ENCODE data around the gene RNF130.

The RNF130 gene

DNA sequence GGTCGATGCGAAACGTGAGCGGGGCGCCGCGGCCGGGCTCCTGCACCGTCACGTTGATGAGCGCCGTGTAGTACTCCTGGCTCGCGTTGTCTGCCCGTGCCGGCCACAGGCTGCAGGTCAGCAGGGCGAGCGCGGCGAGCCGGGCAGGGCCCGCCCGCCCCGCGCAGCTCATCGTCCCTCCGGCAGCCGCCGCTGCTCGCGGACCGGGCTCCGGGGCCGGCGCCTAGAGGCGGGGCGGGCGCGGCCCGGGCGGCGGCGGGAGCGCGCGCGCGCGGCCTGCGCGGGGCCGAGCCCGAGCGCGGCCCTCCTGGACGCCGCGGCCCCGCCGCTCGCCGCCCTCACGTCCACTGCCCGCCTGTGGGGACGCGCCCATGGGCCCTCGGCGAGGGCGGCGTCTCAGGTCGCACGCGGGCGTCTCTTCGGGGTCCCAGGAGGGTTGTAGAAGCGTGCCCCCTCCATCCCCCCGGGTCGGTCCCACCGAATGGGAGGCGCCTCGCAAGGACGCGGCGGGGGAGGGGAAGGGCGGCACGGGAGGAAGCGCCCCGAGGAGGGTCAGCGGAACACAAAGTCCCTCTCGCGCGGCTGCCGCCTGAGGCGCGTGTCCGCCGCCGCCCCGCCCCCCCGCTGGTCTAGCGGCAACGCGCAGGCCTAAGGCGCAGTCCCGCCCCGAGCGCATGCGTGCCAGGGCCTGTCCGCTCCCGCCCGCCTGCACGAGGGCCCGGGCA, at the start of gene RNF130:
RNF130 (minus strand) TSS at position 229 of the 725 bp plus-strand sequence; CDS start at position 172, 57 bp downstream.
- DNase-seq (ENCODE audit: low read depth), result peak; percentile 63

DNA sequence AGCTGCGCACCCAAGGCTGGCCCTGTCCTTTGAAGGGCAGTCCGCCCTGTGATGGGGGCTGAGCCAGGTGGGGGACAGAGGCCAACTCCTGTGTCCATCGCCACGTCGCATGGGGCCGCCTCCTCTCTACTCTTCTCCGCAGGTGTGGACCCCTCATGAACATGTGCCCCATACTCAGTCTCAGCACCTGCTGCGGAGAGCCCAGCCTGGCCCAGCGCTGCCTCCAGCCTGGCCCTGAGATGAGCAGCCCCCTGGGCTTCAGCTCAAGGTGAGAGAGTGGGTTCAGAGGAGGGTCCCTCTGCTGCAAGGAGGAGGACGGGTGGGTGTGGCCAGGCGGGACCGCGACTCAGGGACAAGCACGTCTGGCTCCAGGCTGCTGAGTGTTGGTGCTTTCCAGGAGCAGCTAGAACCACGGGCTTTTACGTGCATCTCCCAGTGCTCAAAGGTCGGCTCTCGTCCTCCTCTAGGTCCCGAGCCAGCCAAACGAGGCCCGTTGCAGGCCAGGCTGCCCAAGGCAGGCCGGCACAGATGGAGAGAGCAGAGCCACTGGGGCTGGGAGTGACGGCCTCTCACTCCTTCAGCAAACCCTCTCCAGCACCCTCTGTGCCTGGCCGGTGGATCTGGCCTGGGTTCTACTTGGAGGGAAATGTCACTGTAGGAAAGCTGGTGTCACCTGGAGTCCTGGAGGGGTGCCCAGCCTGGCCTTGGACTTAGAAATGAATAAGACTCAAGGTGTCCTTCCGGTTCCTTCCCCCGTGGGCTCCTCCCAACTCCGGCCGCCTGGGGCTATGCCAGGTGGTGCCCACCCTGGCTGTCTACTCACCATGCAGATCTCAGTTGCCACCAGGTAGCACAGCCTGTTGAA, 48.9 kb upstream of the RNF130 start:
- DNase-seq (ENCODE audit: low read depth), result no peak

DNA sequence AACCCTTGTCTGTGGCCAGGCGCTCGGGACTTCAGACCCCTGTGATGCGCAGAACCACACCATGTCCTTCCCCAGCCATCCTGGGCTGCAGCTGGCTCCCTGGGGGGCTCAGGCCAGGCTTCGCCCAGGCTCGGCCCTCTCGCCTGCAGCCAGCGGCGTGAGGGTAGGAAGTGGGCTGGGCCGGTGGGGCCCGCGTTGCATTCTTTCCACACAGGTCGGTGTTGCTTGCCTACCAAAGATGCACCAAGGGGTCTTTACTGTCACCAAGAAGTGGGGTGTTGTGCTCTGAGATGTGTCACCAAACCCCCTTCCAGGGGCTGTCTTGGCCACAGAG, 48.3 kb upstream of the RNF130 start:
- DNase-seq (ENCODE audit: low read depth), result no peak

DNA sequence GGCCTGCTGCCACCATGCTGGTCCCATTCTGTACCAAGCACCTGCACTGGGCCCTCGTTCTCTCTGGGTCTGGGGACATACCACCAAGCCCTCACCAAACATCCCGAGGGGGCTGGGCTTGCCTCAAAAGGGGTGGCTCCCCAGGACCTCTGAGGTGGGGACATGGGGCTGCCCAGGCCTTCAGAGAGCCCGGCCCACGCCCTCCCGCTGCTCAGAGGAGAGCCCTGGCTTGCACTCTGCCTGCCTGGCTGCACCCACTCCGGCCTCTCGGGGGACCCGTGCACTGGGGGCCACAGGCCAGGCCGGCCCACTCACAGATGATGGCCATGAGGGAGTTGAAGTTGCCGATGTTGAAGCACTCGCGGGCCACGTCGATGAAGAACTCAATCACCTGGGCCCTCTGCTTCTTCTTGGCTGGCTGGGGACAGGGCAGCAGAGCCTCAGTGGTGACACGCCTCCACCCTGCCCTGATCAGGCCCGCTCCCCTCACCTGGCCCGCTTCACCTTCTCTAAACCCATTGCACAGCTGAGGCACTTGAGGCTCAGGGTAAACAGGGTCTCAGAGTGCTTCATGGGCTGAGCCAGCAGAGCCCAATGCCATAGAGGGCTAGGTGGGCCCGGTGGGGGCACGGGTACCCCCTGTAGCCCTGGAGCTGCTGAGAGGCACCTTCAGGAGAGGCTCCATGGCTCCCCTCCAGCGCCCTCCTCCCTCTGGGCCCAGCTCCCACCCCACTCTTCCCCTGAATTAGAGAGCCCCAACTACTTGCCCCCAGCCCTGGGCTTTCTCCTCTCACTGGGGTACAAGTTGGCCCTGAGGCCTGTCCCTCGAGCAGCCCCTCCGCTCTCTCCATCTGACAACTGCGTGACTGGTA, 47.7 kb upstream of the RNF130 start:
- no peak for DNase-seq (ENCODE audit: low read depth)

GRCh38 chr5:180118391-180118791, 46.8 kb upstream of the RNF130 start:
- DNase-seq (ENCODE audit: low read depth), result no peak

- DNase-seq (ENCODE audit: low read depth), result no peak
Measured at GRCh38 chr5:180117000-180117725, 45.6 kb upstream of the RNF130 start.

- no peak for DNase-seq (ENCODE audit: low read depth)
Measured at GRCh38 chr5:180116077-180116999, 44.8 kb upstream of the RNF130 start.

DNA sequence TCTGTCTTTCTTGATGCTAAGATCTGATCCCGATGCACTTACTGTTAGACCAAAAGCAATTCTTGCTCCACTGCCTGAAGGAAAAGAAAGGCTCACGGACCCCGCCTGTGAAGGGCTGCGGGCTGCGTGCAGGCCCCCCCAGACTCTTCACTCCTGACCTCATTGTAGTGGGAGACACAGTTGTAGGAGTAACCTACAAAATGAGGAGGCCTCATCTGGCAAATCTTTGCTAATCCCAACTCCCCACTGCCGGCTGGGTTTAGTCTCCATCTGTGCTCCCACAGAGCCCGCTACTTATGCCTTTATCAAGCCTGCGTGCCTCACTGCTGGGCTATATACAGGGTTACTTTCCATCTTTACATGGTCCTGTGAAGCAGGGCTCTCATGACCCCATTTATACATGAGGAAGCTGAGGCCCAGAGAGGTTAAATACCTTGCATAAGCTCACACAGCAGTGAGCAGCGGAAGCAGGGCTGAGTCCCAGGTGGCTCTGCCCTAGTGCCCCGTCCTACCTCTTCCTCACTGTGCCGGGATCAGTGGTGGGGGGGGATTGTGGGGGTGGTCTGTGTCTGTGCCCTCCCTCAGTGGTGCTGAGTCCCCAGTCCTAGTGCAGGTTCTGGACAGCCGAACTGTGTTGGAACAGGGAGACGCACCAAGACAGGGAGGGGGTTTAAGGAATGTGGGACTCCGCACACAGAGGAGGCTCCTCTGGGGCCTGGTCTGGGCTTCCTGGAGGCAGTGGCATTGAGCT, 43.9 kb upstream of the RNF130 start:
- no peak for DNase-seq (ENCODE audit: low read depth)

- no peak for DNase-seq (ENCODE audit: low read depth)
Measured at GRCh38 chr5:180114304-180115003, 42.9 kb upstream of the RNF130 start.

GRCh38 chr5:180113660-180114303, 42.2 kb upstream of the RNF130 start:
- no peak for DNase-seq (ENCODE audit: low read depth)

DNA sequence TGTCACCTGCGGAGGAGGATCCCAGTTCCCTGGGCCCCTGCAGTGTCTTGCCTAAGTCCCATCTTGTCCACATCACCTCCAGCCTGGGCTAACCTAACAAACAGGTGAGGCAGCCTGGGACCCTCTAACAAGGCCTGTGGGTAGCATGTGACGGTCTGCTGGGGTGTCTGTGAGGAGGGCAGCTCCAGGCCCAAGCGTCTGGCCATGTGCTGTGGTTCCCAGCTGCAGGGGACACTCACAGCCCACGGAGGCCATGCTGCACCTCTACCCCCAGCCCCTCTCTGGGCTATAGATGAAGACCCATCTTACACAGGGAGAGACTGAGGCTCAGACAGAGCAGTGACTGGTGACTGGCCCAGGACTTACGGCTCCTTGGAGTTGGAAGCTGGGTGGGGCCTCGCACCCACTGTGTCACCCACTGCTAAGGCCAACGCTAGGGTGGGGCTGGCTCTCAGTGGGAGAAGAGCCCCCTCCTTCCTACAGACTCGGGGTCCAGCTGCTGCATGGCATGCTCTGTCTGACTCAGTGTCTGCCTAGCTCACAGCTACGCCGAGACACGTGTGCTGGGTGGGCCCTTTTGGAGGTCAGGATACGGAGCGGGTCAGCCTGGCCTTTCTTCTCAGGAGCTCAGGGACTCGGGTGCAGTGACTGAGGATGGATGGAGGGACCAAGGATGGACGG, 40.8 kb upstream of the RNF130 start:
- no peak for DNase-seq (ENCODE audit: low read depth)

GRCh38 chr5:180111273-180112002, 39.9 kb upstream of the RNF130 start:
- no peak for DNase-seq (ENCODE audit: low read depth)

DNA sequence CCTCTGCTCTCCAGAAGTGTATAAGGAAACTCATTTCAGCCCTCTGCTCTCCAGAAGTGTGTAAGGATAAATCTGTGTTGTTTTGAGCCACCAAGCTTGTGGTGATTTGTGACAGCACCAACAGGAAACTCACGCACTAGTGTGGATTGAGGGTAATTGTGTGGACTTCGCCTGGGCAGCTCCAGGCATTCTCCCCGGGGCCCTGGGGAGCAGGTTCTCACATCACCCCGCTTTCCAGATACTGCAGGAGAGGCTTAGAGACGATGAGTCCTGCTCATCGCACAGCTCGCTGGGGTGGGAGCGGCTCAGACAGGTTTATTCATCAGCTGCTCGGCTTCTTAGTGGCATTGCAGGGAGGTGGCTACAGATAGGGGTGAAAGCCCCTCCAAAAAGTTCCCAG, 38.4 kb upstream of the RNF130 start:
- DNase-seq (ENCODE audit: low read depth), result no peak

DNA sequence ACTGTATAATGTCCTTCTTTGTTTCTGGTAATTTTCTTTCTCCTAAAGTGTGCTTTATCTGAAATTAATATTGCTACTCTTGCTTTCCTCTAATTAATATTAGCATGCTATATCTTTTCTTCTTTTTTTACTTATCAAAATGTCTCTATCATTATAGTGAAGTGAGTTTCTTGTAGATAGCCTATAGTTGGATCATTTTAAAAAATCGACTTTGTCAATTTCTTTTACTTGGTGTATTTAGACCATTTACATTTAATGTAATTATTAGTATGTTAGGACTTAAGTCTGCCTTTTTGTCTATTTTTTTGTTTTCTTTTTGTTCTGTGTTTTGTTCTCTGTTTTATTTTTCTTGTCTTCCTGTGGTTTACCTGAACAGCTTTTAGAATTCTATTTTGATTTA, 35.4 kb upstream of the RNF130 start:
- no peak for DNase-seq (ENCODE audit: low read depth)

GRCh38 chr5:180105827-180106312, 34.3 kb upstream of the RNF130 start:
- DNase-seq (ENCODE audit: low read depth), result no peak

DNA sequence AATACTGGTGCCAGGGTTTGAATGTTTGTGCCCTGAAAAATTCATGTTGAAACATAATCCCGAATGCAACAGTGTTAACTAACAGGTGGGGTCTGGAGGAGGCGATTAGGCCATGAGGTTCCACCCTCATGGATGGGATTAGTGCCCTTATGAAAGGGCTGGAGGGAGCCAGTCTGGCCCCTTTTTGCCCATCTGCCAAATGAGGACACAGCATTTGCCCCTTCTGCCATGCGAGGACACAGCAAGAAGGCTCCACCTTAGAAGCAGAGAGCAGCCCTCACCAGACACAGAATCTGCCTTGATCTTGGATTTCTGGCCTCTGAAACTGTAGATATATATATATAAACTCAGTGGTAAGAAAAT, 32.6 kb upstream of the RNF130 start:
- no peak for DNase-seq (ENCODE audit: low read depth)

DNA sequence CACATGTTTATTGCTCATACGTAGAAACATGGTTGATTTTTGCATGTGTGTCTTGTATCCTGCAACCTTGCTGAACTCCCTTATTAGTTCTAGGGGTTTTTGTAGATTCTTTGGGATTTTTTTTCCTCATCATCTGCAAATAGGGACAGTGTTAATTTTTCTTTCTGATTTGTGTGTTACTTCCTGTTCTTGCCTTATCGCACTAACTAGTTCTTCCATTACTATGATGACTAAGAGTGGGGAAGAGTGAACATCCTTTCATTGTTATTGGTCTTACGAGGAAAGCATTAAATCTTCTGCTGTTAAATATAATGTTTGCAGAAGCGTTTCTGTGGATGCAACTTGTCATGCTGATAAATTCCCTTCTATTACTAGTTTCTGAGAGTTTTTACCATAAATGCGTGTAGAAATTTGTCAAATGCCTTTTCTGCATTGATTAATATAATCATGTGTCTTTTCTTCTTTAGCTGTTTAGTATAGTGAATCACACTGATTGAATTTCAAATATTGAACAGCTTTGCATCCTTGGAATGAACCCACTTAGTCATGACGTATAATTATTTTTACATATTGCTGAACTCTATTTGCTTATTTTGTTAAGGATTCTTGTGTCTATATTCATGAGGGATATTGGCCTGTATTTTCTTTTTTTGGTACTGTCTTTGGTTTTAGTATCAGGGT, 32.1 kb upstream of the RNF130 start:
- no peak for DNase-seq (ENCODE audit: low read depth)

All from HS-5 (cell line).